Measurements from ENCODE around the gene SMIM9.
"Not testable (repeated sequence)": the region's sequence is repeated elsewhere in the genome, so short reads cannot be mapped to it uniquely, and the experiment has no call there.

Gene SMIM9

DNA sequence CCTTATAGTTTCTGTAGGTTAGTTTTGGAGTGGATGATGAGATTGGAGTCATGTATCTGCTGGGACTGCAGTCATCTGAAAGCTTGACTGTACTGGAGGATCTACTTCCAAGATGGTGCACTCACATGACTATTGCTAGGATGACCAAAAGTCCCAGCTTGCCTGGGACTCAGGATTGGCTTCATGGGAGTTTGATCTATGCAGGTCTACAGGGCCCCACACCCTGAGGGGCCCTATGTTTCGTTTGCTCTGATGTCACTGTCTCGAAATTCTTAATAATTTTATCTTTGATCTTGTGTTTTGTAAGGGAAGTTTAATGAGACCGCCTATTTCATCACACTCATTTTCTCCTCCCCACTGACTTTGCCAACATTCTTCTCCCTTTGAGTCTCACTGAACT lies at the start of gene SMIM9:
Gene SMIM9, minus strand, starts transcription at position 101 of the 400 bp plus-strand sequence. CDS start 3,806 bp downstream, outside the sequence.
- DNase-seq (ENCODE audit: low read depth in 2 of 2): no peak

DNA sequence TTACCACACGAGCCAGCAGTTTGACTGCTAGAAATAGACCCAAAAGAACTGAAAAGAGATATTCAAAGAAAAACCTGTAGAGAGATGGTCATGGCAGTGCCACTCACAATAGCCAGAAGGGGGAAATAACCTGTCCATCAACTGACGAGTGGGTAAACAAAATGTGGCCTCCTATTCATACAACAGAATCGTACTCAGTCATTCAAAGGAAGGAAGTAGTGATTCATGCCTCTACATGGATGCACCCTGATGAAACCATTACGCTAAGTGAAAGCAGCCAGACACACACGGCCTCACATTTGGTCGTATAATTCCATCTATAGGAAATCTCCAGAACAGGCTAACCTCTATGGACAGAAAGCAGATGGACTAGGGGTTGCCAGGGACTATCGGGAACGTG lies 49.6 kb upstream of the SMIM9 start:
- DNase-seq (ENCODE audit: low read depth in 2 of 2): not testable (repeated sequence)

DNA sequence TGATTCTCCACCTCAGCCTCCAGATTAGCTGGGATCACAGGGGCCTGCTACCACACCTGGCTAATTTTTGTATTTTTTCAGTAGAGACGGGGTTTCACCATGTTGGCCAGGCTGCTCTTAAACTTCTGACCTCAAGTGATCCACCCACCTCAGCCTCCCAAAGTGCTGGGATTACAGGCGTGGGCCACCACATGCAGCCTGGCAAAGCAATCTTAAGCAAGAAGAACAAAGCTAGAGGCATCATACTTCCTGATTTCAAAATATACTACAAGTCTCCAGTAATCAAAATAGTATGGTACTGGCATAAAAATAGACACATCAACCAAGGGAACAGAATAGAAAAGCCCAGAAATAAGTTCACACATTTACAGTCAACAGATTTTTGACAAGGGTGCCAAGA lies 38.9 kb upstream of the SMIM9 start:
- DNase-seq (ENCODE audit: low read depth in 2 of 2): no peak

DNA sequence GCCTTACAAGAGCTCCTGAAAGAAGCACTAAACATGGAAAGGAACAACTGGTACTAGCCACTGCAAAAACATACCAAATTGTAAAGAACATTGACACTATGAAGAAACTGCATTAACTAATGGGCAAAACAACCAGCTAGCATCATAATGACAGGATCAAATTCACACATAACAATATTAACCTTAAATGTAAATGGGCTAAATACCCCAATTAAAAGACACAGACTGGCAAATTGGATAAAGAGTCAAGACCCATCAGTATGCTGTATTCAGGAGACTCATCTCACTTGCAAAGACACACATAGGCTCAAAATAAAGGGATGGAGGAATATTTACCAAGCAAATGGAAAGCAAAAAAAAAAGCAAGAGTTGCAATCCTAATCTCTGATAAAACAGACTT lies 34.1 kb upstream of the SMIM9 start:
- DNase-seq (ENCODE audit: low read depth in 2 of 2): not testable (repeated sequence)

DNA sequence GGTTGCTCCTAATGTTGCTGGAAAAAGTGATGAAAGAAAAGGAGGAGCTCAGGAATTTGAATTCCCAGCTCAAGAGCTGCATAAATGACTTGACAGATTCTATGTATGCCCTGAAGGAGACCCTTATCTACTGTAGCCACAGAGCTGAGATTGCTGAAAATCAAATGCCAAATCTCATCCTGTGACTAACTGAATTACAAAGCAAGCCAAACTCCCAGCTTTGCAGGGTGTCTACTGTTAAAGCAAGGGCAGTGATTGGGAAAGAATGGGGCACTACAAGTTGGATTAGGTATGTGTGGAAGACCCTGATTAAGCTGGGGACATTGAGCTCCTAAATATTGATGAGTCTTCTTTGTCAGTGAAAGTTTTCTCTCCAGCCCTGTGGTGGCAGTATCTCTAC lies 20.8 kb upstream of the SMIM9 start:
- no peak for DNase-seq (ENCODE audit: low read depth in 2 of 2)

DNA sequence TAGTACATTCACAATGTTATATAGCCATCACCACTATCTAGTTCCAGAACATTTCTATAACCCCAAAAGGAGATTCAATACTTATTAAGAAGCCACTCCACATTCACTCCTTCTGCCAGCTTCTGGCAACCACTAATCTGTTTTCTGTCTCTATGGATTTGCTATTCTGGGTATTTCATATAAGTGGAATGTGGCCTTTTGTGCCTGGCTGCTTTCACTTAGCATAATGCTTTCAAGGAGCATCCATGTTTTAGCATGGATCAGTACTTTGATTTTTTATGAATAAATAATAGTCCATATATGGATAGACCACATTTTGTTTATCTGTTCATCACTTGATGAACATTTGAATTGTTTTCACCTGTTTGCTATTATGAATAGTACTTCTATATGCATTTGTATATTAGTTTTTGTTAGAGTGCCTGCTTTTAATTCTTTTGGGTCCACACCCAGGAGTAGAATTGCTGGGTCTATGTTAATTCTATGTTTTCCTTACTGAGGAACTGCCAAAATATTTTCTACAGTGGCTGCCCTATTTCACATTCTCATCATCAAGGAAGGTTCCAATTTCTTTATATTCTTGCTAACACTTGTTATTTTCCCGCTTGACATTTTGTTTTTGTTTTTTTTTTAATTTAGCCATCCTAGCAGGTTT lies 16.6 kb upstream of the SMIM9 start:
- no peak for DNase-seq (ENCODE audit: low read depth in 2 of 2)

DNA sequence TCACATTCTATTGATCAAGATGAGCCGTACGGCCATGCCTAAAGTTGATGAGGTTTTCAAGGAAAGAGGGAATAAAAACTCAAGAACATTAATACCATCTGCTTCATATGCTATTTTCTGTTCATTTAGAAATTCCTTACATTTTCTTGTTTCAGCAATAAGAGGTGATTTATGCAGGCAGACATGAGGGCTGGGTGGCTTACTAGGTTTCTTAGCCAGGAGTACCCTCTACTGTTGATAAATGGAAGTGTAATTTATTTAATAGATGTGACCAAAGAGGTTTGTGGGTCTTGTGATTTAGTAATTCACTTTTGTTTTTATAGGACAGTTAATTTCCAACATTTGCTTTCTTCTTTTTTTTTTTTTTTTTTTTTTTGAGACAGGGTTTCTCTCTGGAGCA lies 6.4 kb upstream of the SMIM9 start:
- no peak for DNase-seq (ENCODE audit: low read depth in 2 of 2)

DNA sequence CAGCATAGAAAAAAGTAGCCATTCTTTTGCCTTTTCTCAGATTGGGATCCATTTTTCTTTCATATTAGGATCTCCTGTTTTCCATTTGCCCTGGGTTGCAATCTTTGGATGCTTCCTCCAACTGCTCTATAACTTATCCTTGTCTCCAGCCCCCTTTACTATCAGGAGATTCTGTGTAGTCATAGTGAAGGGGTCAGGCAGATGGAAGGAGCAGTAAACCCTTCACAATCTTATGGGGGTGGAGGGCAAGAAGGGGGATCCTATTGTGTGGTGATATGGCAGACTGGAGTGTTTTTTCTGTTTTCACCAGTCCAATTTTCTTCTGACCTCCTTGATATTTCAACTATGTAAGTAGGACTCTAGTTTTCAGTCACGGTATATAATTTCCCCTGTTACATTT lies 1.7 kb upstream of the SMIM9 start:
- no peak for DNase-seq (ENCODE audit: low read depth in 2 of 2)

DNA sequence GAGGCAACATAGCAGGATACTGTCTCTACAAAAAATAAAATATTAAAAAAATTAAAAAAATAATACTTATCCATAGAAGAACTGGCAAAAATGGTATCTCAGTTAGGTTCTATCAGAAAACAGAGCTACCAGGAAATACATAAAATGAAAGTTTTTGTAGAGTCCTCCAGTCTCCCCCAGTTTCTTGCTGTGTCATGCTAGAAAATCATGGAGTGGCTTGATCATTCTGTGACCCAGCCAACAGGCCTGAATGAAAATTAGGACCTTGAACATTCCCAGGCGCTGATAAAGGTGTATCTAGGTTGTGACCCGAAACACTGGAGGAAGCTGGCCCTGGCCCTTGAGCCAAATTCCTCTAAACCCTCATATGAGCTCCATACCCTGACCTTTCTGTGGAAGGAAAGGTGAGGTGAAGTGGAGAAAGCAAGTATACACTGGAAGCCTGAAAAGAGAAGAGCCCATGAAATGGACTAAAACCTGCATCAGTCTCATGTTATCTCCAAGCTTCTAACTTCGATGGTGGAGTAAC lies 652 bp downstream of the SMIM9 start:
- no peak for DNase-seq (ENCODE audit: low read depth in 2 of 2)

DNA sequence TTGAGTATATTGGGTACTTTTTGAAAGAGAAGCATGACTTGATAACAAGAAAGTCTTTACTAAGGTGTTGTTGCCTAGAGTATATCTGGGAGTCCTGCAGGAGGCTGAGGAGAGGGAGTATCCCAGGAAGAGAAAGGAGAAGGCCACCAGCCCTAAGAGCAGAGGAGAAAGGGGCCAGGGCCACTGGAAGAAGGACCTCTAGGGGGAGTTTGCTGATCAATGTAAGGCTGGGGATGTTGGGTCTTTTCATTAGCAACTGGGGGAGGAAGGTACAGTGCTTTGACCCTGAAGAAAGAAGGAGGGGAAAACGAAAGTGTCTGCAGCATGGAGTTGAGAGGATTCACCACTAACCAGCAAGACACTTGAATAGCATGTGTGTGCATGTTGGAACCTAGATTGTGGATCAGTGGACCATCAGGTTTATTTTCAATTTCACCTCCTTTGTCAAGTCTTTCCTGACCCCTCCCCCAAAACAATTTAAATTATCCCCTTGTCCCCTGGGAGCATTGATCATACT lies 4.5 kb downstream of the SMIM9 start:
- no peak for DNase-seq (ENCODE audit: low read depth in 2 of 2)

DNA sequence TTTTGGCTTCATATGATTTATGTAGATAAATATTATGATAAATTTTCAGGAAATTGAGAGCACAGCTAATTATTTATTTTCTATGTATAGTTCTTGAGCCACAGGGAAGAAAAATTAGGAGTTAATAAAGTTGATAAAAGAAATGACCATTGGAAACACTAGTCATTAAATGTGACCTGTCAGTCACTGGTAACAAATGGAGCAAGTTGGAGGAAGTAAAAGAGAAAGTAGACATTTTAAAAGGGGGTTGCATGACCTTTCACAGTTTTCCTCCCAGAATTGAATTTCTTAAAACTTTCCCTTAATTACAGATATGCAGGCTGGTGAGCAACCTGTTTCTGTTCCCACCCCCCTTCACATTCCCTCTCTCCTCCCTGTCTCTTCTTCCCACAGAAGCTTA lies 5.3 kb downstream of the SMIM9 start:
- no peak for DNase-seq (ENCODE audit: low read depth in 2 of 2)

DNA sequence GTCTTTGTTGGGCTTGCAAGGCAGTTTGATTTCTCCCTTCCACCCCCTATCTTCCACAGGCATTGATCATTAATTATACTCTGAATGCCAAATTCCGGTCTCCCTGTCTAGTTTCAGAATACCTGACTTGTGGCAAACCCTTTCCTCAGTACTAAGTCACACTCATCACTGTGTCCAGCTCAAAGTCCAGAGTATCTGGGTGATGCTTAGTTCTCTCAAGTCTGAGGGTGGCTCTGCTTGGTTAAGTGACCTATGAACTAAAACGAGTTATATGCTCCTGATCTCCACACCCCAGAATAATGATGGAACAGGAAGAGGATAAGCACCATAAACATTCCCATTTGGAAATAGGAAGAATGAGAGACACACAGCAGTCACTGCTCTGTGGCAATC lies 6.5 kb downstream of the SMIM9 start:
- DNase-seq (ENCODE audit: low read depth in 2 of 2): no peak

DNA sequence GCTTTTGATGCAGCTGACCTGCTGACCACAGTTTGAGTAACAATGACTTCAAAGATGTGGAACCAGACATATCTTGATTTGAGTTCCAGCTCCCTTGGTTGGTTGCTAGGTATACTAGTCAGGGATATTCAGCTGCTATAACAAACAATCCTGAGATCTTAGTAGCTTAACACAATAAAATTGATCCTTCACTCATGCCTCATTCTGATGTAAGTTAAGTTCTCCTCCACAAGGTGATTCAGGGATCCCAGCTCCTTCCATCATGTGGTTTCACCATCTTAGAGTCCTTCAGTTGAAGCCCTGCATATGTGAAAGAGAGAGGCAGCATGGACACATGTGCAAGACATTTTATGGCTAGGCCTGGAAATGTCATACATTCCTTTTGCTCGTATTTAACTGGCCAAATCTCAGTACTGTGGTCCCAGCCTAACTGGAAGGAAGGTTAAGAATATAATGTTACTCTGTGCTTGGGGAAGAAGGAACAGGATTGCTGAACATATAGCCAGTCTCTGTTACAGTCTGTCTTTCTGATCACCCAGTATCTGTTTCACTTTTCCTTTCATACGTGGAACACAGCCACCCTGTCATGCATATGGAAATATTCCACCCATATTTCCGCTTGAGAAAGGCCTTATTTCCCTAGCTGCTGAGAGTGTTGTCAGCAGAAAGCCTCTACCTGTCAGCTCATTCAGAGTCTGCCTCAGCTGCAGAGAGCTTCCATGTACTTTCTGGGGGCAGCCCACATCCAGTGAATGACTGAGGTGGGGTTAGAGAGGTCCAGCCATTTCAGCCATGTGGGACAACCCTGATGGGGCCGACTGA lies 7.1 kb downstream of the SMIM9 start:
- DNase-seq (ENCODE audit: low read depth in 2 of 2): no peak

DNA sequence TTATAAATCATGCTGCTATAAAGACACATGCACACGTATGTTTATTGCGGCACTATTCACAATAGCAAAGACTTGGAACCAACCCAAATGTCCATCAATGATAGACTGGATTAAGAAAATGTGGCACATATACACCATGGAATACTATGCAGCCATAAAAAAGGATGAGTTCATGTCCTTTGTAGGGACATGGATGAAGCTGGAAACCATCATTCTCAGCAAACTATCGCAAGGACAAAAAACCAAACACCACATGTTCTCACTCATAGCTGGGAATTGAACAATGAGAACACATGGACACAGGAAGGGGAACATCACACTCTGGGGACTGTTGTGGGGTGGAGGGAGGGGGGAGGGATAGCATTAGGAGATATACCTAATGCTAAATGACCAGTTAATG lies 8.9 kb downstream of the SMIM9 start:
- not testable (repeated sequence) for DNase-seq (ENCODE audit: low read depth in 2 of 2)

DNA sequence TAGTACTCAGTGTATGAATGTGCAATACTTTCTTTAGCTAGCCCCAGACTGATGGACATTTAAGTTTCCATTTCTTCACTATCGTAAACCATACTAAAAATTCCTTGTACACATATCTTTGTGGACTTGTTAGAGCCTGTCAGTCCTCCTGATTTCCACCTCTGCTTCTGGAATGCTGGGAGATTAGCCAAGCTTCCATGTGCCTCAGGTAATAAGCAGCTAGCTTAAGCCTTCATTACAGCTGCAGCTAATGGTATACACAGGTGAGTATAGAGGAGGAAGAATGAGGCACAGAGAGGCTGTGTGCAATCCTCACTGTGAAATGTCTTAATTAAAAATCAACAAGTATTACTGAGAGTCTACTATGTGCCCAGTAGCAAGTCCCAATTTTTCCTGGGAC lies 9.8 kb downstream of the SMIM9 start:
- no peak for DNase-seq (ENCODE audit: low read depth in 2 of 2)

DNA sequence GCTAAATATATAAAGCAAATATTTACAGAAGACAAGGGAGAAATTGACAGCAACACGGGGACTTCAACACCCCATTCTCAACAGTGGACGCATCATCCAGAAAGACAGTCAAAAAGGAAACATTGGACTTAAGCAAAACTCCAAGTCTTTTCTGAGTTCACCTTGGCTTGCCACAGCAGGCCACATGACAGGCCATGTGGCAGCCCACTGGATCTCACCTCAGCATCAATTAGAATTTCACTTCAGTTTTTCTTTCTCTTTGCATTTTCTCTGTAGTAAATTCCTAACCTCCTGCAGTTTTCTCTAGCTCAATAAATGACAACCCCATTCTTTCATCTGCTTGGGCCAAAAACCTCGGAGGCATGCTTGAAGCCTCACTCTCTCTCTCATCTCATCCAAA lies 12.4 kb downstream of the SMIM9 start:
- no peak for DNase-seq (ENCODE audit: low read depth in 2 of 2)

DNA sequence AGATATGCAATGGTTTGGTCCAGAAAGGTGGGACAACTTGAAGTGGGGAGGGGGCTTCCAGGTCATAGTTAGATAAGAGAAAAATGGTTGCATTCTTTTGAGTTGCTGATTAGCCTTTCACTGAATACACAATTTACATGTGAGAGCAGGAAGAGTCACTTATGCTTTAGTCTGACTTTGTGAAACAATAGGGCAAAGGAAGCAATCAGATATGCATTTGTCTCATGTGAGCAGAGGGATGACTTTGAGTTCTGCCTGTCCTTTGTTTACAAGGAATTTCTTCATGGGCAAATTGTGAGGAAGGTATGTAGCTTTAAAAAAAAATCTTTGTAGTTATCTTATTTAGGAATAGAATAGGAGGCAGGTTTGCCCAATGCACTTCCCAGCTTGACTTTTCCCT lies 12.9 kb downstream of the SMIM9 start:
- DNase-seq (ENCODE audit: low read depth in 2 of 2): no peak

DNA sequence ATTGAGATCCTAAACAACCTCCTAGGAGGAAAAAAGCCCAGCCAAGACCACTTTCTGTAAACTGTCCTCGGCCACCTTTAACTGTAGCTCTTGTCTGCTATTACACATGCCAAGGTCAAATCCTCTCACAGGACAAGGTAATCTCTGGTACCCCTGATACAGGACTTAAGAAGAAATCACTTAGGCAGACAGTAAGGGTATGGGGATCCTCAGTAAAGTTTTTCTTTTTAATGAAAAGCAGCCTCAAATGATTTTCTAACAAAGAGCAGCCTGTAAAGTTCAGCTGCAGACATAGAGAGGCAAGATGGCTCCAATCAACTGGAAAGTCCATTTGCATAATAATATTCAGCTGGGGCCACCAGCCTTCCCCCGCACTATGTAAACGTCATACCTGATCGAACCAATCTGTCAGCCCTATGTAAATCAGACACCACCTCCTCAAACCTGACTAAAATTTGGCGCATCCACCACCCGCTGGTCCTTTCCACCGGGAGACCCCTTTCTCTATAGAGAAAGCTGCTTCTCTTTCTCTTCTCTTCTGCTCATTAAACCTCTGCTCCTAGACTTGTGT lies 14.6 kb downstream of the SMIM9 start:
- no peak for DNase-seq (ENCODE audit: low read depth in 2 of 2)

DNA sequence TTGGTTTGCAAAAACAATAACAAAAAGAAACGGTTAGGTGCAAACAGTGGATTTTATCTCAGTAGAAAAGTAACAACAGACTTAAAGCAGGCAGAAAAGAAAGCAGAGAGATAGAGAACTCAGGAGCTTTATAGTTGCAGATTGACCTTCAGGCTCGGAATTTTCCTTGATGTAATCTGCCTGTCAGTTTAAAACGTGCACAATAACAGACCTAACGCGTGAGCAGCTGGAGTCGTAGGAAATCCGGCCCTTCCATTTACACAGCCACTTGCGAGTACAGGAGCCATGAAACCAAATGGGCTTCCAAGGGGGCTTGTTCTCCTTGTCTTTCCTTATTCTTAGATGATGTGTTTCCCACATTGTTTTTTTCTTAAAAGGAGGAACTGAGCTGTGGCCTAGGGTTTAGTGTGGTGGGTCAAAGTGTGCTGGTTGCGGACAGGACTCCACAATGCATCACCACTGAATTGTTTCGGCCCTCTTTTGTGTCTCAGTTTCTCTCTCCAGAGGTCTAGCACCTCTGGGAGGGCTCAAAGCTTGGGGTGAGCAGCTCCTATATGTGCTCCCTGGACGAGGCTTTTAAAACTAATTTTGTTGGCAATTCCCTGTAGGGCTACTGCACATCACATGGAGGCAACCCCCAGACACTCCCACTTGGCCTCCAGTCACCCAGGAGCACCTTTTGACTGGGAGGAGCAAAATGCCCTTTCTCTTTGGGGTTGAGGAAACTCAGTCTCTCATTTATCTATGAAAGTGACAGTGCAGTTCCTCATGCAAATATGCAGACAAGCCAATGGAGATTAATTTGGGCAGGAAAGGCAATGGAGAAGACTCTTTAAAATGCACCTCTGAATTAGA lies 15.3 kb downstream of the SMIM9 start:
- DNase-seq (ENCODE audit: low read depth in 2 of 2): no peak

DNA sequence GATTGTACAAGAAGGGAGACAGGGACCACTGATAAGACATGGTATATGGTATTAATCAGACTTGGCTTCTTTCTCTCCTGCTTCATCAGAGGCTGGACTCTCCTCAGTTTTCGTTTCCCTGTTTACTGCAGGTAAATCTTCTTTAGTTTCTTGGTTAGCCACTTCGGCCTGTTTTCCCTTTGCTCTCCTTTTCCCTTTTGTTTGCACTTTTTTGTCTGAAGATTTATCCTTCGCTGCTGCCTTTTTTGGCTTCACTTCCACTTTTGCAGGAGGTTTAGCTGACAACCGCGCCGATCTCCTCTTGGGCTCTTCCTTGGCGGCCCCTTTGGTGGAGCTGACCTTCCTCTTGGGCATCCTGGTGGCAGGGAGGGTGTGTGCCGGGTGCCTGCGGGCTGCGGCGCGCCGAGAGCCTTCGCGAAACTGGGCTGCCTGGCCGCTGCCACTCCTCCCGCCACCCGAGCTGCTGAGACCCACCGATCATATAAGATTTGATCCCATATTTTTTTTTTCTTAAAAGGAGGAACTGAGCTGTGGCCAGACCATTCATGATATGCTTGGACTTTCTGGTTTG lies 17.3 kb downstream of the SMIM9 start:
- not testable (repeated sequence) for DNase-seq (ENCODE audit: low read depth in 2 of 2)

DNA sequence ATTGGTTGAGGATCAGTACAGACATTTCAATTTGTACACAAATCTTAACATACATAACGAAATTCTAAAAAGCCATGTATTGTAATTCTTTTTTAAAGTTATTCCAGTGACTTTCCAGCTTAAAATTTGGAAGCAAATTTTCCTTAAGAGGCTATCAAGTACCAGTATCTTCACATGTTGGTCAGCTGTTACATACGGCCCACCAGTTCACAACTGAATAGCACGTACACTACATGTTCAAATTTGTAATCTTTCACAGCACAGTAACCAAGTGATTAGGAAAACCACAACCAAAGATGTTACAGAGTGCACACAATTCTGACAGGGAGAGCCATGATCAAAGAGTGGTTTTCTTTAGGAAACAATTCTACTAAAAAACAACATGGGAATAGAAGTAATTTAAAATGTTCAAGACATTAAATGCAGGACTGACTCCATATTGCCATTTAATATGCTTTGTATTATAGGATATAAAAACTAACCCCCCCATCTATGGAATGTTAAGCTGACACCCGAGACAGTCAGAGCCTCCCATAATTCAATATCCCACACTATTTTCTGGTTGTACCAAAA lies 18.1 kb downstream of the SMIM9 start:
- DNase-seq (ENCODE audit: low read depth in 2 of 2): not testable (repeated sequence)

All from activated CD4-positive, alpha-beta T cell treated with anti-CD3 and anti-CD28 coated beads for 24 hours (primary cell).